Stimulated activated CD8-positive, alpha-beta memory T cell treated with anti-CD3 and anti-CD28 coated beads, Interleukin-4, amount 100 ng/mL, for 24 hours (primary cell): Measurements from ENCODE around the gene AGAP1.

Experiments used
- DNase-seq: peaks from one replicate; pipeline ENCODE4 v3.0.0-alpha.2; 2020; ENCODE audit warnings: low read depth

AGAP1 gene

GRCh38 chr2:235769046-235769445, 275.2 kb downstream of the AGAP1 start:
- DNase-seq, result no peak

- DNase-seq, result no peak
Observed at GRCh38 chr2:235770909-235771820, 277.3 kb downstream of the AGAP1 start.

- DNase-seq, result no peak
Observed at GRCh38 chr2:235773188-235773928, 279.5 kb downstream of the AGAP1 start.

- no peak for DNase-seq
Observed at GRCh38 chr2:235774153-235774870, 280.5 kb downstream of the AGAP1 start.

- DNase-seq, result no peak
Observed at GRCh38 chr2:235776531-235776930, 282.7 kb downstream of the AGAP1 start.

GRCh38 chr2:235779444-235779896, 285.6 kb downstream of the AGAP1 start:
- peak; percentile 43 for DNase-seq

GRCh38 chr2:235780401-235780800, 286.6 kb downstream of the AGAP1 start:
- no peak for DNase-seq

GRCh38 chr2:235781775-235782174, 287.9 kb downstream of the AGAP1 start:
- DNase-seq, result no peak

GRCh38 chr2:235784788-235785187, 290.9 kb downstream of the AGAP1 start:
- DNase-seq, result no peak

- DNase-seq, result no peak
Observed at GRCh38 chr2:235789552-235789951, 295.7 kb downstream of the AGAP1 start.

- DNase-seq, result no peak
Observed at GRCh38 chr2:235793163-235793752, 299.4 kb downstream of the AGAP1 start.

GRCh38 chr2:235799281-235799680, 305.4 kb downstream of the AGAP1 start:
- DNase-seq, result no peak

GRCh38 chr2:235802542-235802941, 308.7 kb downstream of the AGAP1 start:
- DNase-seq, result no peak

GRCh38 chr2:235803028-235803427, 309.2 kb downstream of the AGAP1 start:
- no peak for DNase-seq

- no peak for DNase-seq
Observed at GRCh38 chr2:235804676-235805075, 310.8 kb downstream of the AGAP1 start.

GRCh38 chr2:235806986-235807750, 313.3 kb downstream of the AGAP1 start:
- DNase-seq, result no peak

GRCh38 chr2:235808366-235808765, 314.5 kb downstream of the AGAP1 start:
- no peak for DNase-seq

GRCh38 chr2:235810252-235810651, 316.4 kb downstream of the AGAP1 start:
- DNase-seq, result no peak

- DNase-seq, result no peak
Observed at GRCh38 chr2:235810846-235811245, 317.0 kb downstream of the AGAP1 start.

GRCh38 chr2:235811446-235812184, 317.8 kb downstream of the AGAP1 start:
- no peak for DNase-seq
